ENCODE measurements around the gene PFKFB4. TPM values are rescaled to one million over a fixed set of nuclear protein-coding genes. Genes with fewer than 3 reads are reported as not detected.
"Not testable (repeated sequence)": the region's sequence is repeated elsewhere in the genome, so short reads cannot be mapped to it uniquely, and the experiment has no call there.

Gene PFKFB4
- total and polyA plus RNA-seq, 2 experiments from 2014 or later: 8.6 to 22.9 TPM

- TF ChIP-seq JUNB (IDR thresholded peaks at IDR 0.05; ENCODE audit: unreplicated experiment): no peak
- no peak for TF ChIP-seq ZNF114 (CRISPR knock-in tag; IDR thresholded peaks at IDR 0.05)
- TF ChIP-seq NANOG (IDR thresholded peaks at IDR 0.05; ENCODE audit: borderline replicate concordance): peak; percentile 83
- TF ChIP-seq ETS1 (IDR thresholded peaks at IDR 0.05): 0 out of 2 replicates have a peak, but pooled peaks have one; percentile 12
- no peak for TF ChIP-seq REST (IDR thresholded peaks at IDR 0.05; ENCODE audit: unreplicated experiment)
- TF ChIP-seq CREB1 (CRISPR knock-in tag; IDR thresholded peaks at IDR 0.05; ENCODE audit: low read depth): no peak
Measured at GRCh38 chr3:48474619-48475018, 82.0 kb downstream of the PFKFB4 start (continued).

- H4K20me1 ChIP-seq (replicated peaks; ENCODE audit: insufficient read depth); H3K27me3 ChIP-seq (ENCODE audit: insufficient read depth); H3K4me3 ChIP-seq; ATAC-seq; H3K9me3 Mint-ChIP-seq; DNase-seq (ENCODE audit: low spot score); H3K9me2 ChIP-seq (ENCODE audit: insufficient read depth); H3K36me3 ChIP-seq (ENCODE audit: insufficient read depth); H3K4me3 Mint-ChIP-seq; H2AFZ ChIP-seq; H3F3A ChIP-seq (replicated peaks; ENCODE audit: low read depth); H3K27ac Mint-ChIP-seq: not testable (repeated sequence)
- peaks cover 26% of the 10 kb centered on the region for H3K4me1 ChIP-seq (ENCODE audit: insufficient read depth)
- peaks cover 17% of the 10 kb centered on the region for H3K36me3 Mint-ChIP-seq (ENCODE audit: low read depth)
- H3K79me2 ChIP-seq (replicated peaks; ENCODE audit: insufficient read depth): peaks cover 24% of the 10 kb centered on the region
- H3K27ac ChIP-seq (ENCODE audit: low read depth): peak overlapping the region; percentile 98
- peaks cover 38% of the 10 kb centered on the region for H3K4me1 Mint-ChIP-seq
- H3K27me3 Mint-ChIP-seq (ENCODE audit: insufficient read depth, low read depth, poor library complexity): peaks cover 25% of the 10 kb centered on the region
- H3K4me2 ChIP-seq: peak overlapping the region; percentile 78; the same call in 1 of the 2 replicates
Measured at GRCh38 chr3:48474031-48474430, 82.6 kb downstream of the PFKFB4 start.

GRCh38 chr3:48473617-48473952, 83.0 kb downstream of the PFKFB4 start:
- H3K27me3 ChIP-seq (ENCODE audit: insufficient read depth): no peaks in the 10 kb centered on the region
- H3K4me1 Mint-ChIP-seq: peaks cover 33% of the 10 kb centered on the region
- H3K36me3 ChIP-seq (ENCODE audit: insufficient read depth): no peaks in the 10 kb centered on the region
- peaks cover 24% of the 10 kb centered on the region for H3K79me2 ChIP-seq (replicated peaks; ENCODE audit: insufficient read depth)
- peaks cover 10% of the 10 kb centered on the region; the same call in 1 of the 2 replicates for H3F3A ChIP-seq (replicated peaks; ENCODE audit: low read depth)
- H3K27me3 Mint-ChIP-seq (ENCODE audit: insufficient read depth, low read depth, poor library complexity): peaks cover 28% of the 10 kb centered on the region
- H3K27ac ChIP-seq (ENCODE audit: low read depth): peak overlapping the region; percentile 98
- H3K9me3 Mint-ChIP-seq: peaks cover 4% of the 10 kb centered on the region
- TF ChIP-seq POLR2AphosphoS5 (IDR thresholded peaks at IDR 0.05; ENCODE audit: low read depth) (0 out of 2 replicates have a peak, but pooled peaks have one; percentile 2), EZH2phosphoT487 (IDR thresholded peaks at IDR 0.05; ENCODE audit: unreplicated experiment) (no peak)
- peaks cover 26% of the 10 kb centered on the region for H3K4me1 ChIP-seq (ENCODE audit: insufficient read depth)
- H3K4me3 Mint-ChIP-seq: peak overlapping the region; percentile 91
- peak overlapping the region; percentile 78; the same call in 1 of the 2 replicates for H3K4me2 ChIP-seq
- H3K27ac Mint-ChIP-seq: peak overlapping the region; percentile 99
- ATAC-seq: no peak
- H3K9me2 ChIP-seq (ENCODE audit: insufficient read depth): no peaks in the 10 kb centered on the region
- peaks cover 21% of the 10 kb centered on the region for H3K36me3 Mint-ChIP-seq (ENCODE audit: low read depth)
- H3K4me3 ChIP-seq: peak overlapping the region; percentile 60
- DNase-seq (ENCODE audit: low spot score): no peak
- H2AFZ ChIP-seq: no peak overlapping the region
- H4K20me1 ChIP-seq (replicated peaks; ENCODE audit: insufficient read depth): no peaks in the 10 kb centered on the region
